K562 (cell line): ENCODE measurements around the gene CHRM4. TPM values are rescaled to one million over a fixed set of nuclear protein-coding genes. Genes with fewer than 3 reads are reported as not detected.

ENCODE experiments used
- ATAC-seq: fragments of 200-7000 bp; cut with Tn5 transposase; 3 replicates; pipeline ENCODE4 v1.9.1; 2020; ENCODE audit warnings: moderate library complexity
- BruUV-seq: library from RNA; stranded (reverse); fragments of 400-500 nt; replicated peaks from 2 replicates; lab custom pipeline; 2021; lab: Mats Ljungman, UMichigan
- CTCF ChIA-PET: fragments of 300-600 bp; formaldehyde crosslinking; extraction: SDS; loops from one replicate; lab custom pipeline; 2021; ENCODE audit warnings: low intra/inter-chr PET ratio; lab: Yijun Ruan, JAX
- POLR2A ChIA-PET: fragments of 300-600, 350-650 bp; sonication (Branson Sonifier 250); formaldehyde crosslinking; extraction: SDS; loops from one replicate; lab custom pipeline; 2021; ENCODE audit warnings: antibody characterized with exemption, inconsistent platforms; lab: Yijun Ruan, JAX
- DNase-seq, 4 experiments: peaks; one replicate each; pipeline versions ENCODE4 v3.0.0 to v3.0.0-alpha.2; 2011 to 2018; ENCODE audit warnings: low spot score in 3 of 4, mixed read lengths in 3 of 4; ENCODE audit errors: extremely low read depth in 1 of 4
- FAIRE-seq: peaks from 2 replicates; lab custom pipeline; 2011; peaks lifted over from hg19 to GRCh38; lab: Jason Lieb, UNC
- H2AFZ ChIP-seq: 2 replicates; pipeline ENCODE4 v1.6.0; 2011; ENCODE audit warnings: low read depth, low read length, control low read depth, inconsistent platforms
- H3K27ac ChIP-seq: fragments of 200-600 bp; 3 replicates; pipeline ENCODE4 v1.8.0; 2011; ENCODE audit warnings: low read depth, mild to moderate bottlenecking, control low read depth, inconsistent platforms, low read length, moderate library complexity, mixed read lengths; ENCODE audit errors: extremely low read depth
- H3K27me3 ChIP-seq, 2 experiments: fragments of 300-600 bp in 1 of 2; 2 replicates in 1 of 2; 3 replicates in 1 of 2; pipeline versions ENCODE4 v1.6.0 to v1.8.0; 2011; ENCODE audit warnings: inconsistent platforms in 2 of 2, low read length in 2 of 2, mild to moderate bottlenecking in 1 of 2, mixed read lengths in 1 of 2, moderate library complexity in 1 of 2; ENCODE audit not compliant: control insufficient read depth in 2 of 2, insufficient read depth in 2 of 2
- H3K36me3 ChIP-seq: fragments of 300-600 bp; 3 replicates; pipeline ENCODE4 v1.8.0; 2011; ENCODE audit warnings: mild to moderate bottlenecking, low read length, inconsistent platforms; ENCODE audit not compliant: control insufficient read depth, insufficient read depth
- H3K4me1 ChIP-seq, 2 experiments: fragments of 200-600 bp in 1 of 2; replicated peaks in 1 of 2; 2 replicates in 1 of 2; 3 replicates in 1 of 2; pipeline versions ENCODE4 v1.5.1 to v1.8.0; 2011; ENCODE audit warnings: inconsistent platforms in 2 of 2, low read length in 2 of 2, mild to moderate bottlenecking in 1 of 2, mixed read lengths in 1 of 2, moderate library complexity in 1 of 2; ENCODE audit not compliant: control insufficient read depth in 2 of 2, insufficient read depth in 2 of 2
- H3K4me2 ChIP-seq: 2 replicates; pipeline ENCODE4 v1.6.1; 2011; ENCODE audit warnings: low read length, control low read depth, inconsistent platforms, mixed read lengths; ENCODE audit not compliant: insufficient read depth
- H3K4me3 ChIP-seq: fragments of 200-600 bp; sonication (generic), shearing (Covaris generic); 2 replicates; pipeline ENCODE4 v1.5.1; 2016; ENCODE audit warnings: control low read depth, inconsistent platforms
- H3K79me2 ChIP-seq: fragments of 200-600 bp; 3 replicates; pipeline ENCODE4 v1.8.0; 2011; ENCODE audit warnings: low read length, inconsistent platforms; ENCODE audit not compliant: control insufficient read depth, insufficient read depth
- H3K9ac ChIP-seq, 2 experiments: 2 replicates each; pipeline versions ENCODE4 v1.6.0 to v1.6.1; 2011; ENCODE audit warnings: low read depth in 2 of 2, low read length in 2 of 2, control low read depth in 1 of 2, inconsistent platforms in 1 of 2, mild to moderate bottlenecking in 1 of 2, mixed read lengths in 1 of 2; ENCODE audit not compliant: insufficient read depth in 1 of 2
- H3K9me1 ChIP-seq: one replicate; pipeline ENCODE4 v1.6.0; 2011; ENCODE audit warnings: inconsistent platforms, mild to moderate bottlenecking, low read length, moderate library complexity; ENCODE audit not compliant: control insufficient read depth, insufficient read depth
- H3K9me3 ChIP-seq: replicated peaks from 2 replicates; pipeline ENCODE4 v1.5.1; 2011; ENCODE audit warnings: low read depth, low read length, inconsistent platforms; ENCODE audit not compliant: control insufficient read depth, insufficient read depth
- H4K20me1 ChIP-seq: replicated peaks from 2 replicates; pipeline ENCODE4 v1.6.1; 2011; ENCODE audit warnings: low read length, inconsistent platforms, mixed read lengths; ENCODE audit not compliant: control insufficient read depth, insufficient read depth
- ARNT ChIP-seq, 2 experiments: fragments of 450-650 bp; IDR thresholded peaks; 2 replicates each; pipeline ENCODE4 v1.6.1; 2016; ENCODE audit warnings: mild to moderate bottlenecking in 1 of 2
- BHLHE40 ChIP-seq: IDR thresholded peaks from 2 replicates; pipeline ENCODE4 v1.6.1; 2011; ENCODE audit warnings: low read length, improper control_type of control experiment
- COPS2 ChIP-seq: fragments of 450-650 bp; conservative IDR thresholded peaks from 2 replicates; pipeline ENCODE4 v1.6.1; 2016; ENCODE audit warnings: mild to moderate bottlenecking, moderate library complexity
- HDAC8 ChIP-seq: fragments of 450-650 bp; IDR thresholded peaks from 2 replicates; pipeline ENCODE4 v1.6.1; 2016; ENCODE audit warnings: mild to moderate bottlenecking, missing genetic modification characterization, moderate library complexity, missing compliant biosample characterization
- KDM2B ChIP-seq: fragments of 250-450 bp; sonication (Bioruptor Pico); IDR thresholded peaks from 2 replicates; pipeline ENCODE4 v1.8.0; 2021; ENCODE audit warnings: mild to moderate bottlenecking, moderate library complexity
- MAFK ChIP-seq: IDR thresholded peaks from 2 replicates; pipeline ENCODE4 v1.6.1; 2011; ENCODE audit warnings: low read length, improper control_type of control experiment
- NCOA4 ChIP-seq: fragments of 450-650 bp; IDR thresholded peaks from 2 replicates; pipeline ENCODE4 v1.6.1; 2018; ENCODE audit warnings: mild to moderate bottlenecking; ENCODE audit not compliant: partially characterized antibody
- PML ChIP-seq: IDR thresholded peaks from 2 replicates; pipeline ENCODE4 v1.6.1; 2012; ENCODE audit warnings: low read length, inconsistent platforms
- POLR2G ChIP-seq: fragments of 200-400 bp; formaldehyde crosslinking; IDR thresholded peaks from 2 replicates; pipeline ENCODE4 v1.6.1; 2017; ENCODE audit warnings: low read depth, mild to moderate bottlenecking, antibody characterized with exemption, low read length, moderate library complexity
- ZFP30 ChIP-seq: fragments of 250-450 bp; sonication (Bioruptor Pico); IDR thresholded peaks from 2 replicates; pipeline ENCODE4 v1.8.0; 2022; ENCODE audit warnings: moderate library complexity, mild to moderate bottlenecking, inconsistent platforms, borderline replicate concordance
- ZNF282 ChIP-seq: sonication (generic); formaldehyde crosslinking; IDR thresholded peaks from 2 replicates; pipeline ENCODE4 v1.8.1; 2023; ENCODE audit warnings: missing genetic modification reagents
- ZNF324 ChIP-seq: fragments of 250-450 bp; sonication (Bioruptor Pico); IDR thresholded peaks from 2 replicates; pipeline ENCODE4 v1.4.0; 2020; ENCODE audit warnings: mild to moderate bottlenecking
- ZNF696 ChIP-seq: fragments of 250-450 bp; sonication (Bioruptor Pico); conservative IDR thresholded peaks from 2 replicates; pipeline ENCODE4 v1.4.0; 2020; ENCODE audit warnings: mild to moderate bottlenecking, moderate library complexity
- ZNF785 ChIP-seq: fragments of 250-450 bp; sonication (Bioruptor Pico); IDR thresholded peaks from 2 replicates; pipeline ENCODE4 v1.4.0; 2020; ENCODE audit warnings: mild to moderate bottlenecking
- WGBS: fragments of 100-300 bp; shearing (Covaris generic); methylation state at CpG from one replicate; pipeline ENCODE4 v1.1.6; 2016; ENCODE audit warnings: low coverage, mixed read lengths; ENCODE audit not compliant: insufficient coverage; ENCODE audit errors: missing lambda C conversion rate; 5-methylcytosine and 5-hydroxymethylcytosine counted together
- in situ Hi-C: fragments of 300-500 bp; cut with MboI; formaldehyde crosslinking; loops from 4 replicates; pipeline ENCODE4 v1.15.0; 2018; ENCODE audit warnings: inconsistent platforms, mixed read lengths
- intact Hi-C: fragments of 100-400 bp; cut with micrococcal nuclease; formaldehyde crosslinking; loops from 2 replicates; pipeline ENCODE4 v1.14.2; 2022
- polyA plus RNA-seq, 8 experiments: library from polyadenylated mRNA; depleted of rRNA in 4 of 8; stranded (reverse) in 5 of 8; unstranded in 3 of 8; fragments of >200 nt; fragmentation: Nextera tagmentation in 2 of 8; fragmentation: Illumina TruSeq in 1 of 8; extraction: Ambion mirVana in 2 of 8; extraction: Trizol in 1 of 8; gene quantifications; 2 replicates each; pipeline versions ENCODE4 v1.2.1 to v1.2.3, GENCODE V29; 2011 to 2014; ENCODE audit warnings: inconsistent platforms in 1 of 8, missing spikeins in 1 of 8
- total RNA-seq, 7 experiments: library from RNA; depleted of rRNA in 6 of 7; stranded (reverse); fragments of >200 nt in 6 of 7; fragmentation: Illumina TruSeq in 2 of 7; extraction: Trizol in 2 of 7; gene quantifications; 2 replicates each; pipeline versions ENCODE4 v1.2.1 to v1.2.3, GENCODE V29; 2011 to 2021; ENCODE audit warnings: low replicate concordance in 1 of 7
- TF ChIP-seq, protein P1 (sequence below): sonication (generic); formaldehyde crosslinking; IDR thresholded peaks from 2 replicates; pipeline ENCODE4 v1.9.0; 2022; ENCODE audit warnings: mild to moderate bottlenecking, missing genetic modification reagents
- TF ChIP-seq, protein P2 (sequence below): fragments of 450-650 bp; IDR thresholded peaks from 2 replicates; pipeline ENCODE4 v1.7.1; 2018; ENCODE audit warnings: mild to moderate bottlenecking, low read depth; ENCODE audit not compliant: partially characterized antibody
- TF ChIP-seq, protein P3 (sequence below): fragments of 250-450 bp; sonication (Bioruptor Pico); IDR thresholded peaks from 2 replicates; pipeline ENCODE4 v1.5.0; 2021

CHRM4 gene
- total and polyA plus RNA-seq, 9 of the 15 experiments (the other 6 are each of a cell fraction or from before 2014, with no cell fraction given), result 0.22 to 1.3 (median 0.40) TPM; not detected in 2

DNA sequence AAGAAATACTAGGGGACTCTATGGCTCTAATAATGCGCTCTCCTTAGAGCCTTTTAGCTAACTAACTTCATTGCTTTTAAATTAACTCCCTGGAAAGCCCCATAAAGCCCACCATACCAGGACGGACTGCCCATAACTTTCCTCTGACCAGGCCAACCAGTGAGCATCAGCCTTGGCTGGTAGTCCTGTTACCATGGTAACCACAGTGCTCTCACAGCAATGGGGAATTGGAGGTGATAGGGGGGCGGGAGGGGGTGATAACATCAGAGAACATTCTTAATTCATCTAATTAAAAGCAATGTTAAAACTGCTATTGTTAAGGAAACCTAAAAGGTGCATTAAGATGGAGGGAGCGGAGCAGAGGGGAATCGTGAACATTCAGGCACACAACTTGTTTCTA is 27.2 kb upstream of the CHRM4 start (continued):
- TF ChIP-seq KDM2B (no peak), MAFK (no peak), PML (no peak), BHLHE40 (no peak)
- TF ChIP-seq, protein P1, sequence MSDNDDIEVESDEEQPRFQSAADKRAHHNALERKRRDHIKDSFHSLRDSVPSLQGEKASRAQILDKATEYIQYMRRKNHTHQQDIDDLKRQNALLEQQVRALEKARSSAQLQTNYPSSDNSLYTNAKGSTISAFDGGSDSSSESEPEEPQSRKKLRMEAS (CRISPR knock-in tag), result no peak
- TF ChIP-seq, protein P2, sequence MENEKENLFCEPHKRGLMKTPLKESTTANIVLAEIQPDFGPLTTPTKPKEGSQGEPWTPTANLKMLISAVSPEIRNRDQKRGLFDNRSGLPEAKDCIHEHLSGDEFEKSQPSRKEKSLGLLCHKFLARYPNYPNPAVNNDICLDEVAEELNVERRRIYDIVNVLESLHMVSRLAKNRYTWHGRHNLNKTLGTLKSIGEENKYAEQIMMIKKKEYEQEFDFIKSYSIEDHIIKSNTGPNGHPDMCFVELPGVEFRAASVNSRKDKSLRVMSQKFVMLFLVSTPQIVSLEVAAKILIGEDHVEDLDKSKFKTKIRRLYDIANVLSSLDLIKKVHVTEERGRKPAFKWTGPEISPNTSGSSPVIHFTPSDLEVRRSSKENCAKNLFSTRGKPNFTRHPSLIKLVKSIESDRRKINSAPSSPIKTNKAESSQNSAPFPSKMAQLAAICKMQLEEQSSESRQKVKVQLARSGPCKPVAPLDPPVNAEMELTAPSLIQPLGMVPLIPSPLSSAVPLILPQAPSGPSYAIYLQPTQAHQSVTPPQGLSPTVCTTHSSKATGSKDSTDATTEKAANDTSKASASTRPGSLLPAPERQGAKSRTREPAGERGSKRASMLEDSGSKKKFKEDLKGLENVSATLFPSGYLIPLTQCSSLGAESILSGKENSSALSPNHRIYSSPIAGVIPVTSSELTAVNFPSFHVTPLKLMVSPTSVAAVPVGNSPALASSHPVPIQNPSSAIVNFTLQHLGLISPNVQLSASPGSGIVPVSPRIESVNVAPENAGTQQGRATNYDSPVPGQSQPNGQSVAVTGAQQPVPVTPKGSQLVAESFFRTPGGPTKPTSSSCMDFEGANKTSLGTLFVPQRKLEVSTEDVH, result no peak

DNA sequence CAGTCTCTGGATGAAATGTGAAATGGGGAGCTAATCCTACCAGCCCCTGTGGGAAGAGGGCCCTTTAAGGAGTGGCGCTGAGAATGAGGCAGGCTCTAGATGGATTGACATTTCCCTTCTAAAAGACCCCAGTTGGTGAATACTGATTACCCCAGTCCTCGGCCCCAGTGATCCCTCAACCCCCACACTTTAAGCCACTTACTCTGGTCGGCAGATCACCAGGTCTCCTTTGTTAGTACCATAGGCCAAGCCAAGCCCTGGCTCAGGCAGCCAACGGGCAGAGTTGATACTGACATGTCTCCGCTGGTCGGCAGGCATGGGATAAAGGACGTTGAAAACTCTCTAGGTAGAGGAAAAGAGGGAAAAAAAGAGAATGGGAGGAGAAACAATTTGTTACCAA is 26.1 kb upstream of the CHRM4 start:
- ATAC-seq, result no peak
- Histone ChIP-seq H3K27ac (no peak overlapping the region), H3K9me3 (no peaks in the 10 kb centered on the region), H3K9me1 (no peaks in the 10 kb centered on the region), H3K4me3 (no peak overlapping the region), H3K4me1 (peaks cover 7 to 13% of the 10 kb centered on the region in 2 experiments; a peak in 4 of 5 replicates), H3K79me2 (no peaks in the 10 kb centered on the region), H4K20me1 (no peaks in the 10 kb centered on the region; the same call in none of the 2 replicates), H3K27me3 (no peaks in the 10 kb centered on the region), H3K36me3 (peaks cover 60% of the 10 kb centered on the region; the same call in 2 of the 3 replicates), H3K4me2 (no peak overlapping the region), H3K9ac (no peak overlapping the region), H2AFZ (no peak overlapping the region)
- intact Hi-C loops (no loop called here), in situ Hi-C loops (no loop called here)
- DNase-seq, result no peak
- POLR2A ChIA-PET, result interaction anchor here (1.1 kb wide), 1 partner anchor 15 kb away, joined by 3 read pairs; no protein-coding TSS in a partner anchor
- CTCF ChIA-PET, result no interaction called here
- no TSS peak for BruUV-seq
- no peak for FAIRE-seq
- WGBS, result 87% methylated on average over 7 of the region's 7 CpGs
- TF ChIP-seq NCOA4 (no peak), ZNF785 (no peak), ARNT (IDR thresholded peaks at IDR 0.05) (no peak), ZFP30 (CRISPR knock-in tag) (no peak), ZNF282 (CRISPR knock-in tag) (no peak), ZNF696 (no peak), HDAC8 (tag) (no peak), ZNF324 (CRISPR knock-in tag) (no peak), COPS2 (no peak), POLR2G (no peak)
- TF ChIP-seq, protein P3, sequence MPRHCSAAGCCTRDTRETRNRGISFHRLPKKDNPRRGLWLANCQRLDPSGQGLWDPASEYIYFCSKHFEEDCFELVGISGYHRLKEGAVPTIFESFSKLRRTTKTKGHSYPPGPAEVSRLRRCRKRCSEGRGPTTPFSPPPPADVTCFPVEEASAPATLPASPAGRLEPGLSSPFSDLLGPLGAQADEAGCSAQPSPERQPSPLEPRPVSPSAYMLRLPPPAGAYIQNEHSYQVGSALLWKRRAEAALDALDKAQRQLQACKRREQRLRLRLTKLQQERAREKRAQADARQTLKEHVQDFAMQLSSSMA (CRISPR knock-in tag), result no peak
